ES-I3 (cell line): ENCODE results near the gene WWTR1.

Experiments used
- H3K36me3 ChIP-seq: 2 replicates; pipeline ENCODE4 v1.6.1; 2013; ENCODE audit warnings: mild to moderate bottlenecking, low read length, control low read depth, moderate library complexity; ENCODE audit not compliant: insufficient read depth
- H3K4me1 ChIP-seq: 2 replicates; pipeline ENCODE4 v1.6.1; 2013; ENCODE audit warnings: mild to moderate bottlenecking, control low read depth, low read length; ENCODE audit not compliant: insufficient read depth
- H3K9ac ChIP-seq: 2 replicates; pipeline ENCODE4 v1.6.1; 2013; ENCODE audit warnings: low read depth, mild to moderate bottlenecking, low read length, moderate library complexity
- H3K9me3 ChIP-seq: 2 replicates; pipeline ENCODE4 v1.6.1; 2013; ENCODE audit warnings: mild to moderate bottlenecking, low read length, moderate library complexity; ENCODE audit not compliant: control insufficient read depth, insufficient read depth

WWTR1 gene

GRCh38 chr3:149516920-149517319, 140.9 kb downstream of the WWTR1 start:
- Histone ChIP-seq H3K9me3 (no peaks in the 10 kb centered on the region), H3K36me3 (no peaks in the 10 kb centered on the region; the same call in 1 of the 2 replicates), H3K4me1 (no peaks in the 10 kb centered on the region), H3K9ac (no peak overlapping the region)

- Histone ChIP-seq H3K9me3 (no peaks in the 10 kb centered on the region), H3K4me1 (no peaks in the 10 kb centered on the region), H3K9ac (no peak overlapping the region), H3K36me3 (no peaks in the 10 kb centered on the region)
These were observed 142.6 kb downstream of the WWTR1 start for GRCh38 chr3:149515249-149515648.

GRCh38 chr3:149514471-149514870, 143.4 kb downstream of the WWTR1 start:
- H3K9me3 ChIP-seq: no peaks in the 10 kb centered on the region
- no peaks in the 10 kb centered on the region for H3K36me3 ChIP-seq
- H3K4me1 ChIP-seq: no peaks in the 10 kb centered on the region
- H3K9ac ChIP-seq: no peak overlapping the region

- Histone ChIP-seq H3K36me3 (no peaks in the 10 kb centered on the region), H3K4me1 (no peaks in the 10 kb centered on the region), H3K9ac (no peak overlapping the region), H3K9me3 (no peaks in the 10 kb centered on the region)
These were observed 145.6 kb downstream of the WWTR1 start for GRCh38 chr3:149512073-149512782.

- Histone ChIP-seq H3K9ac (no peak overlapping the region), H3K4me1 (no peaks in the 10 kb centered on the region), H3K36me3 (no peaks in the 10 kb centered on the region), H3K9me3 (no peaks in the 10 kb centered on the region)
These were observed 146.7 kb downstream of the WWTR1 start for GRCh38 chr3:149511040-149511626.

- H3K36me3 ChIP-seq: no peaks in the 10 kb centered on the region
- H3K9me3 ChIP-seq: no peaks in the 10 kb centered on the region
- H3K4me1 ChIP-seq: no peaks in the 10 kb centered on the region
- no peak overlapping the region for H3K9ac ChIP-seq
These were observed 147.3 kb downstream of the WWTR1 start for GRCh38 chr3:149510480-149510879.

- Histone ChIP-seq H3K9me3 (no peaks in the 10 kb centered on the region), H3K36me3 (no peaks in the 10 kb centered on the region), H3K9ac (no peak overlapping the region), H3K4me1 (no peaks in the 10 kb centered on the region)
These were observed 148.3 kb downstream of the WWTR1 start for GRCh38 chr3:149509526-149509925.

GRCh38 chr3:149507491-149508324, 150.1 kb downstream of the WWTR1 start:
- Histone ChIP-seq H3K36me3 (no peaks in the 10 kb centered on the region), H3K4me1 (no peaks in the 10 kb centered on the region), H3K9me3 (no peaks in the 10 kb centered on the region), H3K9ac (no peak overlapping the region; the same call in 1 of the 2 replicates)

- Histone ChIP-seq H3K9me3 (no peaks in the 10 kb centered on the region), H3K9ac (no peak overlapping the region; the same call in 1 of the 2 replicates), H3K4me1 (no peaks in the 10 kb centered on the region; the same call in 1 of the 2 replicates), H3K36me3 (no peaks in the 10 kb centered on the region)
These were observed 150.9 kb downstream of the WWTR1 start for GRCh38 chr3:149506965-149507364.

- Histone ChIP-seq H3K36me3 (no peaks in the 10 kb centered on the region), H3K9me3 (no peaks in the 10 kb centered on the region), H3K4me1 (peaks cover 2% of the 10 kb centered on the region; the same call in 1 of the 2 replicates), H3K9ac (no peak overlapping the region)
These were observed 151.3 kb downstream of the WWTR1 start for GRCh38 chr3:149506540-149506939.

- no peaks in the 10 kb centered on the region for H3K36me3 ChIP-seq
- peaks cover 4% of the 10 kb centered on the region; the same call in 1 of the 2 replicates for H3K4me1 ChIP-seq
- H3K9ac ChIP-seq: no peak overlapping the region
- no peaks in the 10 kb centered on the region for H3K9me3 ChIP-seq
These were observed 155.4 kb downstream of the WWTR1 start for GRCh38 chr3:149502438-149502837.

GRCh38 chr3:149501524-149501923, 156.3 kb downstream of the WWTR1 start:
- Histone ChIP-seq H3K4me1 (peaks cover 4% of the 10 kb centered on the region; the same call in 1 of the 2 replicates), H3K9me3 (no peaks in the 10 kb centered on the region), H3K9ac (no peak overlapping the region), H3K36me3 (no peaks in the 10 kb centered on the region)

- no peak overlapping the region for H3K9ac ChIP-seq
- no peaks in the 10 kb centered on the region for H3K9me3 ChIP-seq
- no peaks in the 10 kb centered on the region for H3K36me3 ChIP-seq
- H3K4me1 ChIP-seq: peaks cover 8% of the 10 kb centered on the region; the same call in 1 of the 2 replicates
These were observed 159.7 kb downstream of the WWTR1 start for GRCh38 chr3:149497966-149498670.

- no peak overlapping the region for H3K9ac ChIP-seq
- H3K4me1 ChIP-seq: peaks cover 8% of the 10 kb centered on the region; the same call in 1 of the 2 replicates
- H3K36me3 ChIP-seq: no peaks in the 10 kb centered on the region
- H3K9me3 ChIP-seq: no peaks in the 10 kb centered on the region
These were observed 160.9 kb downstream of the WWTR1 start for GRCh38 chr3:149496891-149497290.
